ENCODE results near the gene RAD51B.
"Not testable (repeated sequence)": the region's sequence is repeated elsewhere in the genome, so short reads cannot be mapped to it uniquely, and the experiment has no call there.

Gene RAD51B

GRCh38 chr14:68297876-68298468 lies 478.4 kb downstream of the RAD51B start:
- H3K9me3 ChIP-seq (ENCODE audit: insufficient read depth, low read length): peaks cover 17% of the 10 kb centered on the region; the same call in 1 of the 2 replicates
- no peak overlapping the region for H3K9ac ChIP-seq (ENCODE audit: insufficient read length, low read depth)
- no peaks in the 10 kb centered on the region for H3K36me3 ChIP-seq (ENCODE audit: insufficient read depth, insufficient read length, low read length)
- H3K27me3 ChIP-seq (ENCODE audit: insufficient read depth, insufficient read length): no peaks in the 10 kb centered on the region
- H3K4me1 ChIP-seq (ENCODE audit: insufficient read depth, insufficient read length): peaks cover 5% of the 10 kb centered on the region
- H3K4me3 ChIP-seq (ENCODE audit: insufficient read length, low read depth): no peak overlapping the region
- peak; percentile 32 for DNase-seq (ENCODE audit: low read depth, low spot score)
- TF ChIP-seq ZNF274 (IDR thresholded peaks at IDR 0.05; ENCODE audit: low read depth, low read length) (no peak), YY1 (IDR thresholded peaks at IDR 0.05; ENCODE audit: insufficient read depth, insufficient read length) (no peak), SUZ12 (IDR thresholded peaks at IDR 0.05; ENCODE audit: extremely low read depth, insufficient read depth, insufficient read length) (no peak)

DNA sequence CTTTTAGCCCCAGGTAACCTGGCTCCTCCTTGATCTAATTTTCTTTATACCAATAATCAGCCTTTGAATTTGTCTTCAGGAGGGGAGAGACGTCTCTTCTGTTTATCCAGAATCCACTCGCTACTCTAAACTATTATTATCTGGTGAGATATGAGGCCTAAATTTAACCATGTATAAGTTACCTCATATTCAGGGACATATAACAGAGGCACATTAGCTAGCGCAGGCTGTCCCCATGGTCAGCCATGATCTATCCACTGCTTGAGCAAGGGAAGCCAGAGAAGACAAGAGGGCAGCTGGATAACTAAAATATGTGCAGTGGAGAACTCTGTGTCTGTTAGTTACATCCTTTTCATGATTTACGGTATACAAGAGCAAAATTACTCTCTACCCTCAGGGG lies 481.0 kb downstream of the RAD51B start:
- Histone ChIP-seq H3K9ac (ENCODE audit: insufficient read length, low read depth) (no peak overlapping the region), H3K4me1 (ENCODE audit: insufficient read depth, insufficient read length) (peaks cover 1% of the 10 kb centered on the region), H3K36me3 (ENCODE audit: insufficient read depth, insufficient read length, low read length) (no peaks in the 10 kb centered on the region), H3K27me3 (ENCODE audit: insufficient read depth, insufficient read length) (no peaks in the 10 kb centered on the region), H3K9me3 (ENCODE audit: insufficient read depth, low read length) (peaks cover 17% of the 10 kb centered on the region; the same call in 1 of the 2 replicates), H3K4me3 (ENCODE audit: insufficient read length, low read depth) (no peak overlapping the region)
- no peak for DNase-seq (ENCODE audit: low read depth, low spot score)
- no peak for TF ChIP-seq ZNF274 (IDR thresholded peaks at IDR 0.05; ENCODE audit: low read depth, low read length)
- no peak for TF ChIP-seq SUZ12 (IDR thresholded peaks at IDR 0.05; ENCODE audit: extremely low read depth, insufficient read depth, insufficient read length)
- no peak for TF ChIP-seq YY1 (IDR thresholded peaks at IDR 0.05; ENCODE audit: insufficient read depth, insufficient read length)

GRCh38 chr14:68301219-68301618 lies 481.6 kb downstream of the RAD51B start:
- Histone ChIP-seq H3K4me3 (ENCODE audit: insufficient read length, low read depth) (no peak overlapping the region), H3K9ac (ENCODE audit: insufficient read length, low read depth) (no peak overlapping the region)

DNA sequence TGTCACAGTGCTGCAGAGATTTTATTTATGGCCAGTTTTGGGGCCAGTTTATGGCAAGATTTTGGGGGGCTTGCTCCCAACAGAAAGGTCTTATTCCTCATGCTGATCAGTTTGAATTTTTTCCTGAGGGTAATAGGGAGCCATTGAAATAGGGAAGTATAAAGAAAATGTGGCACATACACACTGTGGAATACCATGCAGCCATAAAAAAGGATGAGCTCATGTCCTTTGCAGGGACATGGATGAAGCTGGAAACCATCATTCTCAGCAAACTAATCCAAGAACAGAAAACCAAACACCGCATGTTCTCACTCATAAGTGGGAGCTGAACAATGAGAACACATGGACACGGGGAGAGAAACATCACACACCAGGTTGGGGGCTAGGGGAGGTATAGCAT lies 483.4 kb downstream of the RAD51B start:
- H3K4me1 ChIP-seq (ENCODE audit: insufficient read depth, insufficient read length); DNase-seq (ENCODE audit: low read depth, low spot score); H3K9ac ChIP-seq (ENCODE audit: insufficient read length, low read depth); H3K4me3 ChIP-seq (ENCODE audit: insufficient read length, low read depth); H3K36me3 ChIP-seq (ENCODE audit: insufficient read depth, insufficient read length, low read length); H3K27me3 ChIP-seq (ENCODE audit: insufficient read depth, insufficient read length): not testable (repeated sequence)
- peaks cover 17% of the 10 kb centered on the region; the same call in 1 of the 2 replicates for H3K9me3 ChIP-seq (ENCODE audit: insufficient read depth, low read length)

More at GRCh38 chr14:68301219-68301618, 481.6 kb downstream of the RAD51B start:
- DNase-seq (ENCODE audit: low read depth, low spot score): no peak
- no peak for TF ChIP-seq ZNF274 (IDR thresholded peaks at IDR 0.05; ENCODE audit: low read depth, low read length)
- no peak for TF ChIP-seq YY1 (IDR thresholded peaks at IDR 0.05; ENCODE audit: insufficient read depth, insufficient read length)
- no peak for TF ChIP-seq SUZ12 (IDR thresholded peaks at IDR 0.05; ENCODE audit: extremely low read depth, insufficient read depth, insufficient read length)
- peaks cover 17% of the 10 kb centered on the region; the same call in 1 of the 2 replicates for H3K9me3 ChIP-seq (ENCODE audit: insufficient read depth, low read length)
- no peaks in the 10 kb centered on the region for H3K4me1 ChIP-seq (ENCODE audit: insufficient read depth, insufficient read length)
- no peaks in the 10 kb centered on the region for H3K36me3 ChIP-seq (ENCODE audit: insufficient read depth, insufficient read length, low read length)
- no peaks in the 10 kb centered on the region for H3K27me3 ChIP-seq (ENCODE audit: insufficient read depth, insufficient read length)

- no peak overlapping the region for H3K9ac ChIP-seq (ENCODE audit: insufficient read length, low read depth)
- H3K27me3 ChIP-seq (ENCODE audit: insufficient read depth, insufficient read length): no peaks in the 10 kb centered on the region
- H3K4me1 ChIP-seq (ENCODE audit: insufficient read depth, insufficient read length): no peaks in the 10 kb centered on the region
- no peaks in the 10 kb centered on the region for H3K9me3 ChIP-seq (ENCODE audit: insufficient read depth, low read length)
- no peak for DNase-seq (ENCODE audit: low read depth, low spot score)
- no peaks in the 10 kb centered on the region for H3K36me3 ChIP-seq (ENCODE audit: insufficient read depth, insufficient read length, low read length)
- TF ChIP-seq YY1 (IDR thresholded peaks at IDR 0.05; ENCODE audit: insufficient read depth, insufficient read length): no peak
- TF ChIP-seq SUZ12 (IDR thresholded peaks at IDR 0.05; ENCODE audit: extremely low read depth, insufficient read depth, insufficient read length): no peak
- TF ChIP-seq ZNF274 (IDR thresholded peaks at IDR 0.05; ENCODE audit: low read depth, low read length): no peak
- H3K4me3 ChIP-seq (ENCODE audit: insufficient read length, low read depth): no peak overlapping the region
Observed at GRCh38 chr14:68305738-68306137, 486.2 kb downstream of the RAD51B start.

- Histone ChIP-seq H3K4me3 (ENCODE audit: insufficient read length, low read depth) (no peak overlapping the region), H3K4me1 (ENCODE audit: insufficient read depth, insufficient read length) (no peaks in the 10 kb centered on the region), H3K27me3 (ENCODE audit: insufficient read depth, insufficient read length) (no peaks in the 10 kb centered on the region), H3K36me3 (ENCODE audit: insufficient read depth, insufficient read length, low read length) (no peaks in the 10 kb centered on the region), H3K9ac (ENCODE audit: insufficient read length, low read depth) (no peak overlapping the region), H3K9me3 (ENCODE audit: insufficient read depth, low read length) (no peaks in the 10 kb centered on the region)
- TF ChIP-seq ZNF274 (IDR thresholded peaks at IDR 0.05; ENCODE audit: low read depth, low read length): no peak
- TF ChIP-seq YY1 (IDR thresholded peaks at IDR 0.05; ENCODE audit: insufficient read depth, insufficient read length): no peak
- no peak for TF ChIP-seq SUZ12 (IDR thresholded peaks at IDR 0.05; ENCODE audit: extremely low read depth, insufficient read depth, insufficient read length)
- no peak for DNase-seq (ENCODE audit: low read depth, low spot score)
Observed at GRCh38 chr14:68306265-68306933, 486.8 kb downstream of the RAD51B start.

DNA sequence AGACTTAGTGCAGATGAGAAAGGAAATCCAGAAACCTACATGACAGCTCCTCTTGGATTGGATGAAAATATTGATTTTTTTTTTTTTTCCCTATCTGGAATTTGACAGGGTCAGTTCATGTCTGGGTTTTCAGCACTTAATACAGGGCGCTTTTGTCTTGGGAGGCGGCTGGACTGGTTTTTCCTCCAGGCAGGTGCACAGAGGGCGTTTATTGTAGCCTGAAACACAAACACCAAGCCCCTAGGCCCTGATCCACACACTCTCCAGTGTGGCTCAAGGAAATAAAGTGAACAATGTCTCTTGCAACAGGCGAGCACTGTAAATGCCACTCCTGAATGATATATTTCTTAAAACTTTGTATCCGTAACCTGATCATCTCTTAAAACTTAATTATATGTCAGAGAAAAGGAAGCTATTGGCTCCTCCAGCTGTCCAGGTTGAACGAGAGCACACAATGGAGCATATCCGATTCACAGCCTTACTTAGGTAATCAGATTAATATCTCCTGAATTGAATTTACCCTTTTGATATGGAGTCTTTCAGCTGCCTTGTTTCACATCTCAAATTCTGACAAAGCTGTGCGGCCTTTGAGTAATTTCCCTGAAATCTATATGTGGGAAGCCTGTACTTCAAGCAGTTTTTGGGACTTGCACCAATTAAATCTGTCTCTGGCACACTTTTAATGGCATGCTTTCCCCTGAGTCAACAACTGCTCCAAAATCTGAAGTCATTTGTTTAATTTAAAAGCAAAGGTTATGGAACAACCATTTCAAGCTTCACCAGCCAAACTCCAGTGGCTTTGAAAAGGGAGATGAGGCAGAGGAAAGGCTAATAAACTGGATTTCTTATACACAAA lies 487.6 kb downstream of the RAD51B start:
- no peak for DNase-seq (ENCODE audit: low read depth, low spot score)
- TF ChIP-seq SUZ12 (IDR thresholded peaks at IDR 0.05; ENCODE audit: extremely low read depth, insufficient read depth, insufficient read length) (no peak), ZNF274 (IDR thresholded peaks at IDR 0.05; ENCODE audit: low read depth, low read length) (no peak), YY1 (IDR thresholded peaks at IDR 0.05; ENCODE audit: insufficient read depth, insufficient read length) (no peak)
- H3K4me1 ChIP-seq (ENCODE audit: insufficient read depth, insufficient read length): no peaks in the 10 kb centered on the region
- no peak overlapping the region for H3K9ac ChIP-seq (ENCODE audit: insufficient read length, low read depth)
- no peaks in the 10 kb centered on the region for H3K9me3 ChIP-seq (ENCODE audit: insufficient read depth, low read length)
- H3K36me3 ChIP-seq (ENCODE audit: insufficient read depth, insufficient read length, low read length): no peaks in the 10 kb centered on the region
- no peaks in the 10 kb centered on the region for H3K27me3 ChIP-seq (ENCODE audit: insufficient read depth, insufficient read length)
- H3K4me3 ChIP-seq (ENCODE audit: insufficient read length, low read depth): no peak overlapping the region
